Subcutaneous abdominal adipose tissue (tissue), 5 donors: ENCODE data around the gene CARD11.

Source experiments
- H3K27ac ChIP-seq: one replicate; pipeline ENCODE4 v1.7.0; 2013; ENCODE audit warnings: low read depth, mild to moderate bottlenecking, inconsistent platforms, low read length, moderate library complexity
- H3K27me3 ChIP-seq, 5 donors: one replicate each; pipeline ENCODE4 v1.7.0; 2013; ENCODE audit warnings: low read length in 5 of 5, inconsistent platforms in 1 of 5; ENCODE audit not compliant: control insufficient read depth in 5 of 5, insufficient read depth in 4 of 5
- H3K36me3 ChIP-seq, 5 donors: one replicate each; pipeline ENCODE4 v1.7.0; 2013; ENCODE audit warnings: low read length in 5 of 5; ENCODE audit not compliant: control insufficient read depth in 5 of 5, insufficient read depth in 5 of 5
- H3K4me1 ChIP-seq, 5 donors: one replicate each; pipeline ENCODE4 v1.7.0; 2013; ENCODE audit warnings: low read length in 5 of 5, mild to moderate bottlenecking in 3 of 5, moderate library complexity in 1 of 5; ENCODE audit not compliant: control insufficient read depth in 5 of 5, insufficient read depth in 5 of 5
- H3K4me3 ChIP-seq, 5 donors: one replicate each; pipeline ENCODE4 v1.7.0; 2013; ENCODE audit warnings: low read length in 5 of 5, low read depth in 1 of 5
- H3K9ac ChIP-seq, 5 donors: one replicate each; pipeline ENCODE4 v1.7.0; 2013; ENCODE audit warnings: low read length in 5 of 5, mild to moderate bottlenecking in 4 of 5, moderate library complexity in 3 of 5
- H3K9me3 ChIP-seq, 5 donors: one replicate each; pipeline ENCODE4 v1.7.0; 2013; ENCODE audit warnings: low read length in 5 of 5; ENCODE audit not compliant: control insufficient read depth in 5 of 5
- donor health status: healthy.
- donor health status: healthy.
- donor health status: healthy.
- donor health status: healthy.
- donor health status: healthy.

The CARD11 gene

GRCh38 chr7:2856388-2857169 is 187.1 kb downstream of the CARD11 start:
- Histone ChIP-seq H3K27me3 (no peaks in the 10 kb centered on the region), H3K9ac (no peak overlapping the region), H3K4me1 (peaks cover 0 to 12% (median 10%) of the 10 kb centered on the region in 5 donors), H3K36me3 (no peaks in the 10 kb centered on the region), H3K4me3 (no peak overlapping the region), H3K27ac (no peak overlapping the region), H3K9me3 (no peaks in the 10 kb centered on the region)
